ENCODE results near the gene C12orf56. TPM values are rescaled to one million over a fixed set of nuclear protein-coding genes. Genes with fewer than 3 reads are reported as not detected.

Gene C12orf56
- total and polyA plus RNA-seq, 9 of the 15 experiments (the other 6 are each of a cell fraction or from before 2014, with no cell fraction given): 0.40 to 4.8 (median 1.2) TPM

GRCh38 chr12:64222009-64222765, 168.4 kb downstream of the C12orf56 start, which contains the start of gene KICS2 (continued):
- no peak for TF ChIP-seq MBD1 (CRISPR knock-in tag; IDR thresholded peaks at IDR 0.05)
- TF ChIP-seq ZNF431 (CRISPR knock-in tag; IDR thresholded peaks at IDR 0.05): peak; percentile 71; the same call in 1 of the 2 replicates
- TF ChIP-seq ZBTB11 (CRISPR knock-in tag; IDR thresholded peaks at IDR 0.05): peak in 1 of 3 experiments; percentile 64; a peak in 1 of 6 replicates
- TF ChIP-seq JUNB (CRISPR knock-in tag; conservative IDR thresholded peaks at IDR 0.05): peak; percentile 96
- no peak for TF ChIP-seq SMAD2 (IDR thresholded peaks at IDR 0.05; ENCODE audit: low read depth, low read length)
- peak; percentile 50 to 51 for TF ChIP-seq E2F6 (IDR thresholded peaks at IDR 0.05; ENCODE audit: borderline replicate concordance in 1 of 2, extremely low read depth in 1 of 2, insufficient read depth in 1 of 2, insufficient read length in 1 of 2, low read depth in 1 of 2, low read length in 1 of 2, poor library complexity in 1 of 2, severe bottlenecking in 1 of 2)
- peak; percentile 27 for TF ChIP-seq CCNT2 (IDR thresholded peaks at IDR 0.05; ENCODE audit: borderline replicate concordance, extremely low read depth, insufficient read length, low read depth, low read length)
- TF ChIP-seq POLR2G (IDR thresholded peaks at IDR 0.05; ENCODE audit: low read depth, low read length): peak; percentile 93
- no peak for TF ChIP-seq CAMTA2 (CRISPR knock-in tag; conservative IDR thresholded peaks at IDR 0.05)
- TF ChIP-seq NBN (IDR thresholded peaks at IDR 0.05; ENCODE audit: low read depth): peak; percentile 98
- TF ChIP-seq ARID3B (CRISPR knock-in tag; IDR thresholded peaks at IDR 0.05; ENCODE audit: borderline replicate concordance): no peak
- TF ChIP-seq RAD51 (IDR thresholded peaks at IDR 0.05; ENCODE audit: borderline replicate concordance, low read depth): peak; percentile 73
- TF ChIP-seq ASH1L (IDR thresholded peaks at IDR 0.05; ENCODE audit: borderline replicate concordance, low read depth, partially characterized antibody): peak; percentile 68
- TF ChIP-seq ETV6 (IDR thresholded peaks at IDR 0.05; ENCODE audit: borderline replicate concordance in 1 of 2, low read depth in 2 of 2, low read length in 1 of 2): no peak
- peak; percentile 72; the same call in 1 of the 2 replicates for TF ChIP-seq ETV6 (CRISPR knock-in tag; IDR thresholded peaks at IDR 0.05; ENCODE audit: borderline replicate concordance)
- peak; percentile 72; the same call in 1 of the 2 replicates for TF ChIP-seq CBX1 (IDR thresholded peaks at IDR 0.05; ENCODE audit: low read depth)
- peak; percentile 91 for TF ChIP-seq POLR2A (conservative IDR thresholded peaks at IDR 0.05)
- TF ChIP-seq MTA1 (IDR thresholded peaks at IDR 0.05; ENCODE audit: borderline replicate concordance): 0 out of 2 replicates have a peak, but pooled peaks have one; percentile 53

All from K562 (cell line).